Measurements from ENCODE around the gene ACOT7. TPM values are rescaled to one million over a fixed set of nuclear protein-coding genes. Genes with fewer than 3 reads are reported as not detected.

Gene ACOT7
- total RNA-seq, 1 experiment from 2014 or later, result 36.2 TPM

DNA sequence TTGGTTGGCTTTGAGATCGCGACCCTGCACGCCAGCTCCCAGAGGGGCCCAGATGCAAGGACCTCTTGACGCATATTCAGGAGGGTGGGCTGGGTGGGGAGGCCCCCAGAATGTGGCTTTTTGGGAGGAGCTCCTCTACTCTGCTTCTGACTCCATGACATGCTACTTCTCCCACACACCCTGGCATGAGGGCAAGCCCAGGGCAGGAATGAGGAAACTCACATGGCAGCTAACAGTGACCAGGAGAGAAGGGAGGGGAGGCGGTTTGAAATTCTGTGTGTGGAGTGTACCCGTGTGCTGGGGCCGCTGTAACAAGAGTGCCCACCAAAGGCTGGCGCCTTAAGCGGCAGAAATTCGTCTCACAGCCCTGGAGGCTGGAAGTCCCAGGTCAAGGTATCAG is 71.4 kb downstream of the ACOT7 start:
- TF ChIP-seq, protein P1, sequence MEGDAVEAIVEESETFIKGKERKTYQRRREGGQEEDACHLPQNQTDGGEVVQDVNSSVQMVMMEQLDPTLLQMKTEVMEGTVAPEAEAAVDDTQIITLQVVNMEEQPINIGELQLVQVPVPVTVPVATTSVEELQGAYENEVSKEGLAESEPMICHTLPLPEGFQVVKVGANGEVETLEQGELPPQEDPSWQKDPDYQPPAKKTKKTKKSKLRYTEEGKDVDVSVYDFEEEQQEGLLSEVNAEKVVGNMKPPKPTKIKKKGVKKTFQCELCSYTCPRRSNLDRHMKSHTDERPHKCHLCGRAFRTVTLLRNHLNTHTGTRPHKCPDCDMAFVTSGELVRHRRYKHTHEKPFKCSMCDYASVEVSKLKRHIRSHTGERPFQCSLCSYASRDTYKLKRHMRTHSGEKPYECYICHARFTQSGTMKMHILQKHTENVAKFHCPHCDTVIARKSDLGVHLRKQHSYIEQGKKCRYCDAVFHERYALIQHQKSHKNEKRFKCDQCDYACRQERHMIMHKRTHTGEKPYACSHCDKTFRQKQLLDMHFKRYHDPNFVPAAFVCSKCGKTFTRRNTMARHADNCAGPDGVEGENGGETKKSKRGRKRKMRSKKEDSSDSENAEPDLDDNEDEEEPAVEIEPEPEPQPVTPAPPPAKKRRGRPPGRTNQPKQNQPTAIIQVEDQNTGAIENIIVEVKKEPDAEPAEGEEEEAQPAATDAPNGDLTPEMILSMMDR (IDR thresholded peaks at IDR 0.05; ENCODE audit: unreplicated experiment), result no peak
- Mint-ChIP-seq H3K27me3 (ENCODE audit: unreplicated experiment) (no peaks in the 10 kb centered on the region), H3K27ac (ENCODE audit: unreplicated experiment) (no peak overlapping the region), H3K4me3 (ENCODE audit: low read depth, unreplicated experiment) (no peak overlapping the region), H3K4me1 (ENCODE audit: low read depth, unreplicated experiment) (no peaks in the 10 kb centered on the region), H3K9me3 (ENCODE audit: low read depth, unreplicated experiment) (no peaks in the 10 kb centered on the region), H3K36me3 (ENCODE audit: insufficient read depth, unreplicated experiment) (no peaks in the 10 kb centered on the region)
- peak; percentile 4 for DNase-seq
- no TSS peak for BruUV-seq (replicated peaks)
- CTCF ChIA-PET, result no interaction called here
- intact Hi-C loops (cut with micrococcal nuclease; ENCODE audit: unreplicated experiment), result no loop called here

DNA sequence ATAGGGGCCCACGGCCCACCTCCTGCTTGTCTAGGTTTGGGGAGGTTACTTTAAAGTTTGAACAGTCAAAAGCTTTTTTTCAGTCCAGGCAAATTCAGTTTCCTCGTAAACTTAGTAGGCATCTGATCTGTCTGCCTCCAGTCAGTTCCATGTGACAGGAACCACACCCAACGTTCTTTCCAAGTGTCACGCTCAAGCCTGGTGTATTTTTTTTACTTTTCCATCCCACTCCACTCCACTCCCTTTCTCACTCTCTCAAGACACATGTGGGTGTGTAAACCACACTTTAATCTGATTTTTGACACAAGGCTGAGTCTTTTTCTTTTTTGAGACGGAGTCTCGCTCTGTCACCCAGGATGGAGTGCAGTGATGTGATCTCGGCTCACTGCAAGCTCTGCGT is 72.4 kb downstream of the ACOT7 start:
- H3K9me3 Mint-ChIP-seq (ENCODE audit: low read depth, unreplicated experiment), result no peaks in the 10 kb centered on the region
- H3K4me3 Mint-ChIP-seq (ENCODE audit: low read depth, unreplicated experiment), result no peak overlapping the region
- TF ChIP-seq, protein P1 (IDR thresholded peaks at IDR 0.05; ENCODE audit: unreplicated experiment), result no peak
- CTCF ChIA-PET, result no interaction called here
- no peak for DNase-seq
- no peak overlapping the region for H3K27ac Mint-ChIP-seq (ENCODE audit: unreplicated experiment)
- no peaks in the 10 kb centered on the region for H3K4me1 Mint-ChIP-seq (ENCODE audit: low read depth, unreplicated experiment)
- intact Hi-C loops (cut with micrococcal nuclease; ENCODE audit: unreplicated experiment), result no loop called here
- H3K36me3 Mint-ChIP-seq (ENCODE audit: insufficient read depth, unreplicated experiment), result no peaks in the 10 kb centered on the region
- no TSS peak for BruUV-seq (replicated peaks)
- H3K27me3 Mint-ChIP-seq (ENCODE audit: unreplicated experiment), result no peaks in the 10 kb centered on the region

DNA sequence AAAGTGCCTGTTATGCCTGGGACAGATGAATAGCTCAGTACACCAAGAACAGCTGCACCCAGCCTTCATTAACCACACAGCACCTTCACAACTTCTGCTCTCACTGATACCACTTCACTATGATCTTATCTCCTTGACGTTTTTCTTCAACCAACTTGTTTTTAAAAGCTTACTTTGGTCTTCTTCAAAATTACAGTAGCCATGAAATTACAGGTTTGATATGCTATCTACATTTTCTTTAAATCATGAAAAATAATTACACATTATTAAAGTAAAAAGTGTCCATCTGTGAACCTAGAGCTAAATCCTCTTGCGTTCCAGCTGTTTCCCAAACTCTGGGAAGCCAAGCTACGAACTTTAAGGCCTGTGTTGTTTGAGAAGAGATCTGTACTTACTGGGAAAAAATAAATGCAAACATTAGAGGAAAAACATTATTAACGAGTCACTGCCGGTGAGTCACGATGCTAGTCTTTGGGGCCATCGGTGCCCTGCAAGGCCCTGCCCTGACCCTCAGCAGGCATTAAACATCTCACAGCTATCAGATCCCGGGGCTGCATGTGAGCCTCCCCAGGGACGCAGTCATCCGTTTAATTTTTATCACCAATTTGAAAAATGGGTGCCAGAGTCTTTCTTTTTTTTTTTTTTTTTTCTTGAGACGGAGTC is 76.3 kb downstream of the ACOT7 start:
- CTCF ChIA-PET, result no interaction called here
- no peak overlapping the region for H3K4me3 Mint-ChIP-seq (ENCODE audit: low read depth, unreplicated experiment)
- intact Hi-C loops (cut with micrococcal nuclease; ENCODE audit: unreplicated experiment), result no loop called here
- H3K4me1 Mint-ChIP-seq (ENCODE audit: low read depth, unreplicated experiment), result no peaks in the 10 kb centered on the region
- TF ChIP-seq, protein P1 (IDR thresholded peaks at IDR 0.05; ENCODE audit: unreplicated experiment), result no peak
- no peaks in the 10 kb centered on the region for H3K9me3 Mint-ChIP-seq (ENCODE audit: low read depth, unreplicated experiment)
- BruUV-seq (replicated peaks), result no TSS peak
- no peak for DNase-seq
- no peak overlapping the region for H3K27ac Mint-ChIP-seq (ENCODE audit: unreplicated experiment)
- H3K27me3 Mint-ChIP-seq (ENCODE audit: unreplicated experiment), result no peaks in the 10 kb centered on the region
- no peaks in the 10 kb centered on the region for H3K36me3 Mint-ChIP-seq (ENCODE audit: insufficient read depth, unreplicated experiment)

DNA sequence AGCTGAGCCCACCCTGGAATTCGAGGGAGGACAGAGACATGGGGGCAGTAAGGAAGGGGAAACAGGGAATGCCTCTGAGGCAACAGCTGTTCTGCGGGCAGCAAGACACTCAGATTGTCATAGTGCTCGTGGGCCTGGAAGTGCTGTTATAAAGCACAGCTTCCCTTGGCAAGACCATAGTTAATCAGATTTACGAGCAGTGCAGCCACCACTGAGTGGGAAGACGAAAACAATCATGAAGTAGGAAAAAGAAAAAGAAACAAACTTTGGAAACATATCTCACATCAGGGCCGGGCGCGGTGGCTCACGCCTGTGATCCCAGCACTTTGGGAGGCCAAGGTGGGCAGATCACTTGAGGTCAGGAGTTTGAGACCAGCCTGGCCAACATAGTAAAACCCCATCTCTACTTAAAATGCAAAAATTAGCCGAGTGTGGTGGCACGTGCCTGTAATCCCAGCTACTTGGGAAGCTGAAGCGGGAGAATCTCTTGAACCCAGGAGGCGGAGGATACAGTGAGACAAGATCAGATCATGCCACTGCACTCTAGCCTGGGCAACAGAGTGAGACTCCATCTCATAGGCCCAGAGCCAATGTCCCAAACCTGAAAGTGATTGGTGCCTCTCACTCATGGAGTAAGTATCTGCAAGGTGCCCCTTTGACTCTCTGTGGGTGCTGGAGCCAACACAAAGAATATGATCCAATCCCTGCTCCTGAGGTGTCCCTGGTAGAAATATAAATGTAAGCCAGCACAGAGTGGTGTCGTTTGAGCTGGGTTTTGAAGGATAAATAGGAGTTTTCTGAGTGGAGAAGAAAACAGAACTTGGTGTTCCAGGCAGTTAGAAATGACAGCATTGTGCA is 77.1 kb downstream of the ACOT7 start:
- intact Hi-C loops (cut with micrococcal nuclease; ENCODE audit: unreplicated experiment), result no loop called here
- TF ChIP-seq, protein P1 (IDR thresholded peaks at IDR 0.05; ENCODE audit: unreplicated experiment), result no peak
- CTCF ChIA-PET, result no interaction called here
- Mint-ChIP-seq H3K36me3 (ENCODE audit: insufficient read depth, unreplicated experiment) (no peaks in the 10 kb centered on the region), H3K4me3 (ENCODE audit: low read depth, unreplicated experiment) (no peak overlapping the region), H3K27me3 (ENCODE audit: unreplicated experiment) (no peaks in the 10 kb centered on the region), H3K4me1 (ENCODE audit: low read depth, unreplicated experiment) (no peaks in the 10 kb centered on the region), H3K27ac (ENCODE audit: unreplicated experiment) (no peak overlapping the region), H3K9me3 (ENCODE audit: low read depth, unreplicated experiment) (no peaks in the 10 kb centered on the region)
- DNase-seq, result no peak
- BruUV-seq (replicated peaks), result no TSS peak
